Astrocyte (in vitro differentiated cells and primary cell): Measurements from ENCODE around the gene SAPCD2. TPM values are rescaled to one million over a fixed set of nuclear protein-coding genes. Genes with fewer than 3 reads are reported as not detected.
A peak's percentile ranks its signal among the peaks of the same experiment; 100 is the strongest.

Experiments
- DNase-seq: peaks from one replicate; pipeline ENCODE4 v3.0.0-alpha.2; 2010; ENCODE audit warnings: low read depth
- FAIRE-seq: peaks from 2 replicates; lab custom pipeline; 2011; peaks lifted over from hg19 to GRCh38; lab: Jason Lieb, UNC
- H2AFZ ChIP-seq: 2 replicates; pipeline ENCODE4 v1.6.0; 2012; ENCODE audit warnings: low read depth, low read length, inconsistent platforms
- H3K27ac ChIP-seq: 2 replicates; pipeline ENCODE4 v1.5.1; 2011; ENCODE audit warnings: low read depth, low read length, inconsistent platforms
- H3K27me3 ChIP-seq: 2 replicates; pipeline ENCODE4 v1.6.0; 2011; ENCODE audit warnings: low read length, inconsistent platforms; ENCODE audit not compliant: insufficient read depth
- H3K36me3 ChIP-seq: 2 replicates; pipeline ENCODE4 v1.5.1; 2011; ENCODE audit warnings: low read length, inconsistent platforms; ENCODE audit not compliant: insufficient read depth
- H3K4me1 ChIP-seq: 2 replicates; pipeline ENCODE4 v1.5.1; 2011; ENCODE audit warnings: low read length, inconsistent platforms; ENCODE audit not compliant: insufficient read depth
- H3K4me2 ChIP-seq: 2 replicates; pipeline ENCODE4 v1.6.0; 2012; ENCODE audit warnings: low read length, inconsistent platforms
- H3K4me3 ChIP-seq: 2 replicates; pipeline ENCODE4 v1.5.1; 2011; ENCODE audit warnings: low read depth, mild to moderate bottlenecking, low read length, inconsistent platforms; ENCODE audit not compliant: insufficient read depth
- H3K79me2 ChIP-seq: 2 replicates; pipeline ENCODE4 v1.6.0; 2012; ENCODE audit warnings: mild to moderate bottlenecking, low read length, inconsistent platforms; ENCODE audit not compliant: insufficient read depth
- H3K9ac ChIP-seq: 2 replicates; pipeline ENCODE4 v1.6.0; 2012; ENCODE audit warnings: mild to moderate bottlenecking, low read length, inconsistent platforms
- H3K9me3 ChIP-seq: 2 replicates; pipeline ENCODE4 v1.5.1; 2012; ENCODE audit warnings: low read depth, mild to moderate bottlenecking, low read length, inconsistent platforms; ENCODE audit not compliant: insufficient read depth
- H4K20me1 ChIP-seq: 2 replicates; pipeline ENCODE4 v1.6.0; 2012; ENCODE audit warnings: low read length, inconsistent platforms; ENCODE audit not compliant: insufficient read depth
- H3K27ac Mint-ChIP-seq: one replicate; pipeline ENCODE4 v1.8.0; 2021; ENCODE audit warnings: mild to moderate bottlenecking, mixed read lengths; ENCODE audit not compliant: unreplicated experiment
- H3K27me3 Mint-ChIP-seq: one replicate; pipeline ENCODE4 v1.8.0; 2021; ENCODE audit warnings: low read depth, mixed read lengths; ENCODE audit not compliant: unreplicated experiment
- H3K36me3 Mint-ChIP-seq: one replicate; pipeline ENCODE4 v1.8.0; 2021; ENCODE audit warnings: low read depth, mixed read lengths; ENCODE audit not compliant: unreplicated experiment
- H3K4me1 Mint-ChIP-seq: one replicate; pipeline ENCODE4 v1.8.0; 2021; ENCODE audit warnings: low read depth, mixed read lengths; ENCODE audit not compliant: unreplicated experiment
- H3K4me3 Mint-ChIP-seq: one replicate; pipeline ENCODE4 v1.8.0; 2021; ENCODE audit warnings: mild to moderate bottlenecking, moderate library complexity, mixed read lengths; ENCODE audit not compliant: unreplicated experiment
- H3K9me3 Mint-ChIP-seq: one replicate; pipeline ENCODE4 v1.8.0; 2021; ENCODE audit warnings: mild to moderate bottlenecking, mixed read lengths; ENCODE audit not compliant: unreplicated experiment
- EZH2 ChIP-seq: IDR thresholded peaks from 2 replicates; pipeline ENCODE4 v1.6.1; 2012; ENCODE audit warnings: mild to moderate bottlenecking, low read length, inconsistent platforms; ENCODE audit not compliant: insufficient read depth
- total RNA-seq: library from RNA; stranded (reverse); gene quantifications from 2 replicates; pipeline ENCODE4 v1.2.1, GENCODE V29; 2021
- TF ChIP-seq, protein P1 (sequence below): IDR thresholded peaks from 2 replicates; pipeline ENCODE4 v1.5.1; 2011; ENCODE audit warnings: low read depth, mild to moderate bottlenecking, inconsistent platforms, low read length, moderate library complexity; ENCODE audit not compliant: insufficient read depth

The SAPCD2 gene
- total RNA-seq, 1 donor from 2014 or later = 0.43 TPM

DNA sequence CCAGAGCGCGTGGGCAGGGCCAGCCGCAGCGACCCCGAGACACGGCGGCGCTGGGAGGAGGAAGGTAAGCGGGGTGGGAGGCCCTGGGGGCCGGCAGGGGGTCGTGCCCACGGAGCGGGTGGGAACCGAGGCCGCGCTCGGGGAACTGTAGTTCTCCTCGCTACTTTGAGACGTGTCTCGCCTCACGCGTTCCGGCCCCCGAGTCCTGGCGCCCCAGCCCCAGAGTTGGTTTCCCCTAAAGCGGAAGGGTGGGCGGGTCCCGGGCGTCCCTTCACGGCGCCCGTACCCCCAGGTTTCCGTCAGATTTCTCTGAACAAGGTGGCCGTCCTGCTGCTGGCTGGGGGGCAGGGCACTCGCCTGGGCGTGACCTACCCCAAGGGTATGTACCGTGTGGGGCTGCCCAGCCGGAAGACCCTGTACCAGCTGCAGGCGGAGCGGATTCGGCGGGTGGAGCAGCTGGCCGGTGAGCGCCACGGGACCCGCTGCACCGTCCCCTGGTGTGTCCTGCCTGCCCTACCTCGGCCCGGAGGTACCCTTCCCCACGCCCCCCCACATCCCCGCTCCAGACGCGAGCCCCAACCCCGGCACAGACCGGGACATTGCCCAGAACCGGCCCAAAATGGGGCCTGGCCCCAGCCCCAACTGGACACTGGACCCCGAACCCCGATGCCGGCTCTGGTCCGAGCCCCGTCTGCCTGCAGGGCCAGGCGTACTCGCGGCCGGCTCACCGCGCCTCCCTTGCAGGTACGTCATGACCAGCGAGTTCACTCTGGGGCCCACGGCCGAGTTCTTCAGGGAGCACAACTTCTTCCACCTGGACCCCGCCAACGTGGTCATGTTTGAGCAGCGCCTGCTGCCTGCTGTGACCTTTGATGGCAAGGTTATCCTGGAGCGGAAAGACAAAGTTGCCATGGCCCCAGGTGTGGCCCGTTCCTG, 7.7 kb upstream of the SAPCD2 start:
- Mint-ChIP-seq H3K4me3 (peak overlapping the region; percentile 73), H3K36me3 (peaks cover 6% of the 10 kb centered on the region), H3K27me3 (peaks cover 33% of the 10 kb centered on the region), H3K27ac (no peak overlapping the region), H3K4me1 (peaks cover 3% of the 10 kb centered on the region), H3K9me3 (no peaks in the 10 kb centered on the region)
- H3K4me3 ChIP-seq = peak overlapping the region; percentile 64
- H3K36me3 ChIP-seq = peaks cover 3% of the 10 kb centered on the region
- peak overlapping the region; percentile 63 for H2AFZ ChIP-seq
- H3K4me2 ChIP-seq = peak overlapping the region; percentile 89
- DNase-seq (no peak), FAIRE-seq (no peak)
- peaks cover 8% of the 10 kb centered on the region for H3K79me2 ChIP-seq
- no peaks in the 10 kb centered on the region for H3K27me3 ChIP-seq
- peak overlapping the region; percentile 64 for H3K9ac ChIP-seq
- peaks cover 20% of the 10 kb centered on the region for H4K20me1 ChIP-seq
- H3K4me1 ChIP-seq = peaks cover 20% of the 10 kb centered on the region
- TF ChIP-seq, protein P1, sequence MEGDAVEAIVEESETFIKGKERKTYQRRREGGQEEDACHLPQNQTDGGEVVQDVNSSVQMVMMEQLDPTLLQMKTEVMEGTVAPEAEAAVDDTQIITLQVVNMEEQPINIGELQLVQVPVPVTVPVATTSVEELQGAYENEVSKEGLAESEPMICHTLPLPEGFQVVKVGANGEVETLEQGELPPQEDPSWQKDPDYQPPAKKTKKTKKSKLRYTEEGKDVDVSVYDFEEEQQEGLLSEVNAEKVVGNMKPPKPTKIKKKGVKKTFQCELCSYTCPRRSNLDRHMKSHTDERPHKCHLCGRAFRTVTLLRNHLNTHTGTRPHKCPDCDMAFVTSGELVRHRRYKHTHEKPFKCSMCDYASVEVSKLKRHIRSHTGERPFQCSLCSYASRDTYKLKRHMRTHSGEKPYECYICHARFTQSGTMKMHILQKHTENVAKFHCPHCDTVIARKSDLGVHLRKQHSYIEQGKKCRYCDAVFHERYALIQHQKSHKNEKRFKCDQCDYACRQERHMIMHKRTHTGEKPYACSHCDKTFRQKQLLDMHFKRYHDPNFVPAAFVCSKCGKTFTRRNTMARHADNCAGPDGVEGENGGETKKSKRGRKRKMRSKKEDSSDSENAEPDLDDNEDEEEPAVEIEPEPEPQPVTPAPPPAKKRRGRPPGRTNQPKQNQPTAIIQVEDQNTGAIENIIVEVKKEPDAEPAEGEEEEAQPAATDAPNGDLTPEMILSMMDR = no peak
- TF ChIP-seq EZH2 = no peak
- H3K27ac ChIP-seq = no peak overlapping the region
- no peaks in the 10 kb centered on the region for H3K9me3 ChIP-seq

DNA sequence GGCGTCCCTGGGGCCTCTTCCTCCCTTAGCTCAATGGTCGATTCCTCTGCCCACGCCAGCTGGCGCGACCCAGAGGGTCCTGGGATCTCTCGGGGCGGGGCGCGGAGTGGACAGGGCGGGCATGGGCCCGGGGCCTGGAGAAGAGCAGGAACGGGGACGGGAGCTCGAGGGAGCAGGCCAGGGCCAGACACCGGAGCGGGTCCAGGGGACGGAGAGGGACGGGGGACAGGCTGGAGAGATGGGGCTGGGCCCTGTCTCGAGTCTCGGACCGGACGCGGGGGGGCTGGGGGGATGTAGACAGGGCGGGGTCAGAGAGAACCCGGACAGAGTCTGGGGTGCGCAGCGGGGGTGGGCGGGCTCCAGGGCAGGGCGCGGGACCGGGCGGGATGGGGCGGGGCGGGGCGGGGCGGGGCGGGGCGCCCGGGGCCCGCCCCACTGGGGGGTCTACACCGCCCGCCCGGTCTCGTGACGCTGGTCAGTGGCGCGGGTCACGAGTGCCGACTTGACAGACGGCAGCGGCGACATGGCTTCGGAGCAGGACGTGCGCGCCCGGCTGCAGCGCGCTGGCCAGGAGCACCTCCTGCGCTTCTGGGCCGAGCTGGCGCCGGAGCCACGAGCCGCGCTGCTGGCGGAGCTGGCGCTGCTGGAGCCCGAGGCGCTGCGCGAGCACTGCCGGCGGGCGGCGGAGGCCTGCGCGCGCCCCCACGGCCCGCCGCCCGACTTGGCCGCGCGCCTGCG, 6.8 kb upstream of the SAPCD2 start, which contains the start of gene UAP1L1:
TSS of gene UAP1L1 (plus strand) at position 508 of the 738 bp plus-strand sequence. CDS start at position 524, 16 bp downstream.
- TF ChIP-seq EZH2 = no peak
- TF ChIP-seq, protein P1 = no peak
- H3K27ac ChIP-seq = no peak within 1 kb of the TSS
- Mint-ChIP-seq H3K9me3 (no peaks in the 10 kb centered on the region), H3K4me1 (no peaks in the 10 kb centered on the region), H3K4me3 (peak within 1 kb of the TSS; percentile 73), H3K27me3 (peaks cover 33% of the 10 kb centered on the region), H3K27ac (no peak within 1 kb of the TSS), H3K36me3 (peaks cover 6% of the 10 kb centered on the region)
- FAIRE-seq = no peak
- peaks cover 3% of the 10 kb centered on the region for H3K36me3 ChIP-seq
- H3K9ac ChIP-seq = peak within 1 kb of the TSS; percentile 64
- H3K4me2 ChIP-seq = peak within 1 kb of the TSS; percentile 89
- H4K20me1 ChIP-seq = peaks cover 18% of the 10 kb centered on the region
- peak; percentile 34 for DNase-seq
- no peaks in the 10 kb centered on the region for H3K27me3 ChIP-seq
- H3K4me1 ChIP-seq = peaks cover 12% of the 10 kb centered on the region
- H2AFZ ChIP-seq = peak within 1 kb of the TSS; percentile 69
- H3K9me3 ChIP-seq = no peaks in the 10 kb centered on the region
- peaks cover 8% of the 10 kb centered on the region for H3K79me2 ChIP-seq
- peak within 1 kb of the TSS; percentile 64 for H3K4me3 ChIP-seq
